ENCODE results near the gene HHAT. TPM values are rescaled to one million over a fixed set of nuclear protein-coding genes. Genes with fewer than 3 reads are reported as not detected.

Gene HHAT
- total RNA-seq, 4 donors from 2014 or later: 3.4 to 5.2 (median 4.0) TPM

DNA sequence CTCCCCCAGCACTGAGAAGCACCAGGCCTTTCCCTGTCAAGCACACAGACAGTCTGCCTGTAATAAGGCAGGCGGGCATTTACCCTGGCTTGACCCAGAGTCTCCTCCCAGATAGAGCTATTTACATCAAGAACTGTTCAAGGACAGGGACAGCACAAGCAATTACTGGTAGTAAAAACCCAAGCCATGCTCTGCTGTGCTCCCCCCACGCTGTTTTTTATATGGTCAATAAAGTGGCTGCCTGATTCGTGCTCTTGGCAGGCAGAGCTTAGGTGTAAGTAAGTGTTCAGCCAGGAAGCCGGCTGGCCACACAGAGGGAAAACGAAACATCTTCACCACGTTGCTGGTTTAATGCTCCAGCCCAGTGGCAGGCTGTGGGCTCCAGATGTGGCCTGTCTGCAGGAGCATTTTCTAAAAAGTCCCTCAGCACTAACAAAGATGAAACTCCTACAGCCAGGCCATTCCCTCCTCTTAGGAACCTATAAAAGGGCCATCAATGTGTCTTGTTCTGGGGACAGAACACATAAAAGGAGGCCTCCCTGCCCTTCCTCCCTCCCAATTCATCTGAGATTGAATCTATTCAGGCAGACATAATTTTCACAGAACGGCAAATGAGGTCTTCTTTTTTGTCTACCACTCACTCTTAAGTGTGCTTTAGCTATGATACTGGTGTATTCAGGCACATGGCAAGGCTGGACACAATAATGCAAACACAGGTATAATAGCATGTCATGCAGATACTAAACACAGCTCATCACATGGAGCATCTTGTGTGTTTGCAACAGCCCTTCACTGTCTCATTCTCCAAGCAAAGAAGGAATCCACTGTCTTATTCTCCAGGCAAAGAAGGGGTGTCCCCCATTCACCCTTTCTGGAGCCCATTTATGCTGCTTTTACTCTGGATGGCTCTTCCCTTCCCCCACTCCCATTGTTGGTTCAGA, 378.9 kb downstream of the HHAT start:
- no peak overlapping the region for H3K4me3 ChIP-seq
- H3K27me3 ChIP-seq: no peaks in the 10 kb centered on the region
- intact Hi-C loops (cut with DNase I): no loop called here
- no peaks in the 10 kb centered on the region for H3K4me1 ChIP-seq
- TF ChIP-seq POLR2A (IDR thresholded peaks at IDR 0.05): no peak
- TF ChIP-seq, protein P1, sequence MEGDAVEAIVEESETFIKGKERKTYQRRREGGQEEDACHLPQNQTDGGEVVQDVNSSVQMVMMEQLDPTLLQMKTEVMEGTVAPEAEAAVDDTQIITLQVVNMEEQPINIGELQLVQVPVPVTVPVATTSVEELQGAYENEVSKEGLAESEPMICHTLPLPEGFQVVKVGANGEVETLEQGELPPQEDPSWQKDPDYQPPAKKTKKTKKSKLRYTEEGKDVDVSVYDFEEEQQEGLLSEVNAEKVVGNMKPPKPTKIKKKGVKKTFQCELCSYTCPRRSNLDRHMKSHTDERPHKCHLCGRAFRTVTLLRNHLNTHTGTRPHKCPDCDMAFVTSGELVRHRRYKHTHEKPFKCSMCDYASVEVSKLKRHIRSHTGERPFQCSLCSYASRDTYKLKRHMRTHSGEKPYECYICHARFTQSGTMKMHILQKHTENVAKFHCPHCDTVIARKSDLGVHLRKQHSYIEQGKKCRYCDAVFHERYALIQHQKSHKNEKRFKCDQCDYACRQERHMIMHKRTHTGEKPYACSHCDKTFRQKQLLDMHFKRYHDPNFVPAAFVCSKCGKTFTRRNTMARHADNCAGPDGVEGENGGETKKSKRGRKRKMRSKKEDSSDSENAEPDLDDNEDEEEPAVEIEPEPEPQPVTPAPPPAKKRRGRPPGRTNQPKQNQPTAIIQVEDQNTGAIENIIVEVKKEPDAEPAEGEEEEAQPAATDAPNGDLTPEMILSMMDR (IDR thresholded peaks at IDR 0.05): no peak
- no peak overlapping the region for H3K27ac ChIP-seq
- DNase-seq: no peak
- no peaks in the 10 kb centered on the region for H3K36me3 ChIP-seq
- H3K9me3 ChIP-seq: no peaks in the 10 kb centered on the region
- WGBS, 2 donors: 68 to 76% methylated on average over 2 to 5 of the region's 7 CpGs

DNA sequence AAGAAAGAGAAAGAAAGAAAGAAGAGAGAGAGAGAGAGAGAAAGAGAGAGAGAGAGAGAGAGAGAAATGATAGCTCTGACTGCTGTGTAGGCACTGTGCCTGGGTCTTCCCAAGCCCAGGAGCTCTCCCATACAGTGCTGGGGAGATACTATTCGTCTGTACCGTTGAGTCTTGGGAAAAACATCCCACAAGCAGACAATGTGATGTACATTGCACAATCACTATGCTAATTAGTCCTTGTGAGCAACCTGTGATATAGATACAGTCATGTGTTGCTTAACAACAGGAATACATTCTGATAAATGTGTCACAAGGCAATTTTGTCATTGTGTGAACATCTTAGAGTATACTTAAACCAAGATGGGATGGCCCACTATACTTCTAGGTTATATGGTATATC, 381.0 kb downstream of the HHAT start:
- Histone ChIP-seq H3K27ac (no peak overlapping the region), H3K27me3 (no peaks in the 10 kb centered on the region), H3K9me3 (no peaks in the 10 kb centered on the region), H3K4me3 (no peak overlapping the region), H3K4me1 (no peaks in the 10 kb centered on the region), H3K36me3 (no peaks in the 10 kb centered on the region)
- TF ChIP-seq POLR2A (IDR thresholded peaks at IDR 0.05): no peak
- TF ChIP-seq, protein P1 (IDR thresholded peaks at IDR 0.05): no peak
- WGBS, 2 donors: 37 to 51% methylated on average over 2 of the region's 2 CpGs
- no peak for DNase-seq
- intact Hi-C loops (cut with DNase I): no loop called here

DNA sequence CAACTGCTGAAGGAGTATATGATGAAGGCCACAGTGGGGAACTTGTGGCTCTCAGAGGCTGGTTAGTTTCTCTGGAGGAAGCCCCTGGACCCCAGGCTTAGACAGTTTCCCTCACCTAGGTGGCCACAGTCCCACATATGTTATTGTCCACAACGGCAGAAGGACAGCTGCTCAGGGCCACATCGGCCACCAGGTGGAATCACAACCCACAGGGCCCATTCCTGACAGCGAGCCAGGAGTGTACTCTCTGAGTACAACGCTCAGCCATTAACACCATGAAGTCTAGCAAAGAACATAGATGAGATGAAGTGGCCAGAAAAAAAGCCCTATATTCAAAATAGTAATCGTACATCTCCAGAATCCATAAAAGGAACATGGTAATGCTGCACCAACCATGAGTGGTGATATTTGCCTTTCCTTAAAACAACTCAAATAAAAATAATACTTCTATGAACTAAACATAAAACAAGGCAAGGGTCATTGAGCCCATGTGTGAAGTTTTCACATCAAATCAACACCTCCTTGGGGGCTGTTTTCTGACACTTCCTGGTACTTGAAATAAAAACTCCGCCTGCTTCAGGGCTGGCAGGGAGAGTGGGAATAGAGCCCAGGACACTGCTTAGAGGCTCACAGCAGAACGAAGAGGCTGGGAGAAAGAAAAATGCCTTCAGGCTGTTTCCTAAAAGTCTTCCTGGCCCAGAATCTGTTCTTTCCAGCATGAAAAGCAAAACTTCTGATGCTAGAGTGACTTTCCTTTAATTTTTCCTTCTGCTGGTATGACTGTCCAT, 383.3 kb downstream of the HHAT start:
- Histone ChIP-seq H3K36me3 (no peaks in the 10 kb centered on the region), H3K27me3 (no peaks in the 10 kb centered on the region), H3K4me3 (no peak overlapping the region), H3K27ac (no peak overlapping the region), H3K4me1 (no peaks in the 10 kb centered on the region), H3K9me3 (no peaks in the 10 kb centered on the region)
- intact Hi-C loops (cut with DNase I): no loop called here
- DNase-seq: no peak
- 54 to 65% methylated on average over 7 of the region's 7 CpGs for WGBS, 2 donors
- TF ChIP-seq, protein P1 (IDR thresholded peaks at IDR 0.05): peak in 1 of 6 experiments; percentile 19
- TF ChIP-seq POLR2A (IDR thresholded peaks at IDR 0.05): no peak

DNA sequence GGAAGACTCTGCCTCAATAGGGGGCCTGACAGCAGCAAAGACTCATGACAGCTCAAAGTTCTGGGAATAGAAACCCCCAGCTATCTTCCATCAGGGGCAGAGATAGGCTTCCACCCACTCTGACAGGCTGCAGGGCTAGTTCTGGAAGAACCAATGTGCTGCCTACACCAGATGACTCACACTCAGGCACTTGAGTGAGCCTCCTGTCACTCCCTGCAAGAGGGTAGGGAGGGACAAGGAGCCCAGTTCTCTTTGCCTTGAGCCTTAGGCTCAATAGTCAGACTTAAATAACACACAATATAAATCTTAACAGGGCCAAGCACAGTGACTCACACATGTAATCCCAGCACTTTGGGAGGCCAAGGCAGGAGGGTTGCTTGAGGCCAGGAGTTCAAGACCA, 386.4 kb downstream of the HHAT start:
- H3K4me1 ChIP-seq: no peaks in the 10 kb centered on the region
- no peak overlapping the region for H3K4me3 ChIP-seq
- no peaks in the 10 kb centered on the region for H3K9me3 ChIP-seq
- H3K36me3 ChIP-seq: no peaks in the 10 kb centered on the region
- intact Hi-C loops (cut with DNase I): no loop called here
- TF ChIP-seq POLR2A (IDR thresholded peaks at IDR 0.05): no peak
- TF ChIP-seq, protein P1 (IDR thresholded peaks at IDR 0.05): no peak
- no peak for DNase-seq
- no peak overlapping the region for H3K27ac ChIP-seq
- H3K27me3 ChIP-seq: no peaks in the 10 kb centered on the region

All from esophagus squamous epithelium (tissue), 5 donors.